Neural progenitor cell (in vitro differentiated cells): ENCODE data around the gene NFASC. TPM values are rescaled to one million over a fixed set of nuclear protein-coding genes. Genes with fewer than 3 reads are reported as not detected.

Source experiments
- DNase-seq: peaks from one replicate; pipeline ENCODE4 v3.0.0-alpha.2; 2016; ENCODE audit warnings: low spot score
- H2AFZ ChIP-seq: fragments of 200-600 bp; sonication (generic); replicated peaks from 2 replicates; pipeline ENCODE4 v1.6.1; 2016; ENCODE audit warnings: antibody characterized with exemption
- H3F3A ChIP-seq: fragments of 200-600 bp; sonication (generic); 2 replicates; pipeline ENCODE4 v1.6.1; 2016; ENCODE audit warnings: antibody characterized with exemption, low read depth
- H3K27ac ChIP-seq: fragments of 200-600 bp; sonication (generic); 2 replicates; pipeline ENCODE4 v1.5.1; 2016; ENCODE audit warnings: mild to moderate bottlenecking
- H3K27me3 ChIP-seq: fragments of 200-600 bp; sonication (generic); 2 replicates; pipeline ENCODE4 v1.6.1; 2016; ENCODE audit warnings: mild to moderate bottlenecking, moderate library complexity
- H3K36me3 ChIP-seq: fragments of 200-600 bp; sonication (generic); 2 replicates; pipeline ENCODE4 v1.5.1; 2016
- H3K4me1 ChIP-seq: fragments of 200-600 bp; sonication (generic); 2 replicates; pipeline ENCODE4 v1.6.1; 2016; ENCODE audit warnings: mixed run types
- H3K4me2 ChIP-seq: fragments of 200-600 bp; sonication (generic); 2 replicates; pipeline ENCODE4 v1.6.1; 2016
- H3K4me3 ChIP-seq: fragments of 200-600 bp; sonication (generic); 2 replicates; pipeline ENCODE4 v1.5.1; 2016
- H3K79me2 ChIP-seq: fragments of 200-600 bp; sonication (generic); 2 replicates; pipeline ENCODE4 v1.6.1; 2016; ENCODE audit warnings: low read depth
- H3K9ac ChIP-seq: fragments of 200-600 bp; sonication (generic); 2 replicates; pipeline ENCODE4 v1.6.1; 2016
- H3K9me3 ChIP-seq: fragments of 200-600 bp; sonication (generic); 2 replicates; pipeline ENCODE4 v1.5.1; 2016; ENCODE audit warnings: low read depth
- H4K20me1 ChIP-seq: fragments of 200-600 bp; sonication (generic); 2 replicates; pipeline ENCODE4 v1.6.1; 2016; ENCODE audit warnings: low read depth
- H3K27ac Mint-ChIP-seq: 3 replicates; pipeline ENCODE4 v1.8.0; 2021; ENCODE audit warnings: mixed read lengths
- H3K27me3 Mint-ChIP-seq: 2 replicates; pipeline ENCODE4 v1.8.0; 2022; ENCODE audit warnings: low read depth, mild to moderate bottlenecking, inconsistent platforms, moderate library complexity, mixed read lengths; ENCODE audit not compliant: insufficient read depth
- H3K36me3 Mint-ChIP-seq: 3 replicates; pipeline ENCODE4 v1.8.0; 2021; ENCODE audit warnings: mixed read lengths
- H3K4me1 Mint-ChIP-seq: 3 replicates; pipeline ENCODE4 v1.8.0; 2021; ENCODE audit warnings: mixed read lengths
- H3K4me3 Mint-ChIP-seq: 3 replicates; pipeline ENCODE4 v1.8.0; 2021; ENCODE audit warnings: mild to moderate bottlenecking, moderate library complexity, mixed read lengths
- H3K9me3 Mint-ChIP-seq: 3 replicates; pipeline ENCODE4 v1.8.0; 2020; ENCODE audit warnings: mixed read lengths
- EZH2 ChIP-seq: fragments of 200-600 bp; sonication (generic); IDR thresholded peaks from 2 replicates; pipeline ENCODE4 v1.6.1; 2017; ENCODE audit warnings: antibody characterized with exemption, mild to moderate bottlenecking, moderate library complexity
- EZH2phosphoT487 ChIP-seq: fragments of 200-600 bp; sonication (generic); IDR thresholded peaks from 2 replicates; pipeline ENCODE4 v1.6.1; 2017; ENCODE audit warnings: antibody characterized with exemption
- total RNA-seq: library from RNA; depleted of rRNA; stranded (reverse); fragments of >200 nt; gene quantifications from 2 replicates; pipeline ENCODE4 v1.2.3, GENCODE V29; 2015; ENCODE audit warnings: low replicate concordance
- TF ChIP-seq, protein P1 (sequence below): fragments of 200-600 bp; sonication (generic); IDR thresholded peaks from 2 replicates; pipeline ENCODE4 v1.5.1; 2017; ENCODE audit warnings: antibody characterized with exemption, mild to moderate bottlenecking

The NFASC gene
- total RNA-seq, 1 donor from 2014 or later, result 2.5 TPM

GRCh38 chr1:204882479-204882878 is 11.8 kb downstream of the NFASC start:
- Histone ChIP-seq H3F3A (no peaks in the 10 kb centered on the region), H3K4me3 (no peak overlapping the region), H3K9me3 (no peaks in the 10 kb centered on the region), H3K4me1 (peaks cover 5% of the 10 kb centered on the region), H2AFZ (no peak overlapping the region), H3K4me2 (no peak overlapping the region), H3K27ac (no peak overlapping the region), H3K27me3 (no peaks in the 10 kb centered on the region), H3K9ac (no peak overlapping the region), H4K20me1 (no peaks in the 10 kb centered on the region), H3K36me3 (no peaks in the 10 kb centered on the region), H3K79me2 (no peaks in the 10 kb centered on the region)
- H3K36me3 Mint-ChIP-seq, result no peaks in the 10 kb centered on the region
- H3K27ac Mint-ChIP-seq, result no peak overlapping the region
- no peak for DNase-seq
- H3K4me3 Mint-ChIP-seq, result no peak overlapping the region
- peaks cover 33% of the 10 kb centered on the region for H3K4me1 Mint-ChIP-seq
- no peaks in the 10 kb centered on the region for H3K27me3 Mint-ChIP-seq
- H3K9me3 Mint-ChIP-seq, result no peaks in the 10 kb centered on the region
- TF ChIP-seq EZH2phosphoT487 (no peak), EZH2 (no peak)
- TF ChIP-seq, protein P1, sequence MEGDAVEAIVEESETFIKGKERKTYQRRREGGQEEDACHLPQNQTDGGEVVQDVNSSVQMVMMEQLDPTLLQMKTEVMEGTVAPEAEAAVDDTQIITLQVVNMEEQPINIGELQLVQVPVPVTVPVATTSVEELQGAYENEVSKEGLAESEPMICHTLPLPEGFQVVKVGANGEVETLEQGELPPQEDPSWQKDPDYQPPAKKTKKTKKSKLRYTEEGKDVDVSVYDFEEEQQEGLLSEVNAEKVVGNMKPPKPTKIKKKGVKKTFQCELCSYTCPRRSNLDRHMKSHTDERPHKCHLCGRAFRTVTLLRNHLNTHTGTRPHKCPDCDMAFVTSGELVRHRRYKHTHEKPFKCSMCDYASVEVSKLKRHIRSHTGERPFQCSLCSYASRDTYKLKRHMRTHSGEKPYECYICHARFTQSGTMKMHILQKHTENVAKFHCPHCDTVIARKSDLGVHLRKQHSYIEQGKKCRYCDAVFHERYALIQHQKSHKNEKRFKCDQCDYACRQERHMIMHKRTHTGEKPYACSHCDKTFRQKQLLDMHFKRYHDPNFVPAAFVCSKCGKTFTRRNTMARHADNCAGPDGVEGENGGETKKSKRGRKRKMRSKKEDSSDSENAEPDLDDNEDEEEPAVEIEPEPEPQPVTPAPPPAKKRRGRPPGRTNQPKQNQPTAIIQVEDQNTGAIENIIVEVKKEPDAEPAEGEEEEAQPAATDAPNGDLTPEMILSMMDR, result no peak

GRCh38 chr1:204883405-204883804 is 12.7 kb downstream of the NFASC start:
- H3K9ac ChIP-seq, result no peak overlapping the region
- Mint-ChIP-seq H3K4me3 (no peak overlapping the region), H3K9me3 (no peaks in the 10 kb centered on the region), H3K36me3 (no peaks in the 10 kb centered on the region), H3K27me3 (no peaks in the 10 kb centered on the region), H3K27ac (no peak overlapping the region), H3K4me1 (peaks cover 31% of the 10 kb centered on the region)
- no peak overlapping the region for H3K4me3 ChIP-seq
- H3K4me2 ChIP-seq, result no peak overlapping the region
- H4K20me1 ChIP-seq, result no peaks in the 10 kb centered on the region
- no peaks in the 10 kb centered on the region for H3K79me2 ChIP-seq
- TF ChIP-seq EZH2 (no peak), EZH2phosphoT487 (no peak)
- TF ChIP-seq, protein P1, result no peak
- peaks cover 5% of the 10 kb centered on the region for H3K4me1 ChIP-seq
- H3K9me3 ChIP-seq, result no peaks in the 10 kb centered on the region
- DNase-seq, result peak; percentile 6
- H3K36me3 ChIP-seq, result no peaks in the 10 kb centered on the region
- H3F3A ChIP-seq, result no peaks in the 10 kb centered on the region
- H3K27me3 ChIP-seq, result no peaks in the 10 kb centered on the region
- no peak overlapping the region for H3K27ac ChIP-seq
- H2AFZ ChIP-seq, result no peak overlapping the region

DNA sequence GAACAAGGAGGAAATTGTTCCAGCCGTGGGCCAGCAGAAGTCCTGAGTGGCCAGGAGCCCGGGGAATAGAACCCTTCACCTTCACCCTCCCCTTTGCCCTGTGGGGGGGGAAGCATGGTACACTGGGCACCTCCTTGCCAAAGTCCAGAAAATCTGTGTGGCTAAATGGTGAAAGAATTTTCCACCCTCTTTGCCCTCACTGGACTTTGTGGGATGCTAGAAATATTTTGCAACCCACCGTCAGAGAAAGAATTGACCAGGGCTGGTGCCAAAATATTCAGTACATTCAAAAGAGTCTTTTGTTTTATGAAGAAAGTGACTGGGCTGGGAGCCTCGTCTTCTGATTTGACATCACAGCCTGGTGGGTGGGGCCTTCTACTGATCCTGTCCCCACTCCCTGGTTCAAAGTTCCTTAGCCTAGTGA is 14.6 kb downstream of the NFASC start:
- TF ChIP-seq EZH2phosphoT487 (no peak), EZH2 (no peak)
- TF ChIP-seq, protein P1, result no peak
- no peaks in the 10 kb centered on the region for H3F3A ChIP-seq
- Mint-ChIP-seq H3K9me3 (no peaks in the 10 kb centered on the region), H3K27ac (no peak overlapping the region), H3K4me3 (no peak overlapping the region), H3K36me3 (no peaks in the 10 kb centered on the region), H3K27me3 (peaks cover 1% of the 10 kb centered on the region), H3K4me1 (peaks cover 26% of the 10 kb centered on the region)
- no peak overlapping the region for H3K27ac ChIP-seq
- H3K4me3 ChIP-seq, result no peak overlapping the region
- no peak overlapping the region for H3K9ac ChIP-seq
- H4K20me1 ChIP-seq, result no peaks in the 10 kb centered on the region
- H3K36me3 ChIP-seq, result no peaks in the 10 kb centered on the region
- H3K9me3 ChIP-seq, result no peaks in the 10 kb centered on the region
- H3K27me3 ChIP-seq, result no peaks in the 10 kb centered on the region
- no peak overlapping the region for H2AFZ ChIP-seq
- H3K79me2 ChIP-seq, result no peaks in the 10 kb centered on the region
- DNase-seq, result no peak
- H3K4me2 ChIP-seq, result no peak overlapping the region
- peaks cover 5% of the 10 kb centered on the region for H3K4me1 ChIP-seq
